Adrenal gland (tissue), 12 donors: ENCODE data around the gene GOLGB1. TPM values are rescaled to one million over a fixed set of nuclear protein-coding genes. Genes with fewer than 3 reads are reported as not detected.

Source experiments
- DNase-seq, 7 donors: peaks; one replicate each; pipeline ENCODE4 v3.0.0-alpha.2; 2019 to 2020
- H3K27ac ChIP-seq, 5 donors: fragments of 200-600 bp; sonication (generic) in 4 of 5; 1 replicate in 3 of 5; 2 replicates in 2 of 5; pipeline versions ENCODE4 v1.5.1 to v1.8.0; 2016 to 2020; ENCODE audit warnings: mild to moderate bottlenecking in 1 of 5
- H3K27me3 ChIP-seq: fragments of 200-600 bp; 2 replicates; pipeline ENCODE4 v1.8.0; 2021
- H3K36me3 ChIP-seq, 2 donors: fragments of 200-600 bp; replicated peaks in 1 of 2; 1 replicate in 1 of 2; 2 replicates in 1 of 2; pipeline versions ENCODE4 v1.5.1 to v1.8.0; 2018 to 2022
- H3K4me1 ChIP-seq, 2 donors: fragments of 200-600 bp; replicated peaks in 1 of 2; 1 replicate in 1 of 2; 2 replicates in 1 of 2; pipeline versions ENCODE4 v1.5.1 to v1.8.0; 2018 to 2021
- H3K4me3 ChIP-seq, 4 donors: fragments of 200-600 bp; sonication (generic) in 3 of 4; one replicate each; pipeline ENCODE4 v1.5.1; 2016 to 2018
- H3K9me3 ChIP-seq, 3 donors: fragments of 200-600 bp; sonication (generic) in 1 of 3; replicated peaks in 1 of 3; 1 replicate in 2 of 3; 2 replicates in 1 of 3; pipeline versions ENCODE4 v1.5.1 to v1.8.0; 2016 to 2021
- POLR2A ChIP-seq, 2 donors: fragments of 450-650 bp; IDR thresholded peaks; one replicate each; pipeline ENCODE4 v1.6.1; 2017; ENCODE audit warnings: antibody characterized with exemption in 2 of 2, mild to moderate bottlenecking in 2 of 2, moderate library complexity in 1 of 2
- WGBS, 4 donors: extraction: QIAGEN DNeasy Blood & Tissue Kit in 2 of 4; methylation state at CpG; one replicate each; pipeline versions ENCODE4 v1.1.5 to v1.1.7; 2013 to 2017; 5-methylcytosine and 5-hydroxymethylcytosine counted together
- intact Hi-C, 2 donors: fragments of 100-400 bp; cut with DNase I; formaldehyde crosslinking; loops; one replicate each; pipeline versions ENCODE4 v1.14.1 to v1.15.0; 2022 to 2023
- polyA plus RNA-seq, 3 donors: library from polyadenylated mRNA; stranded (reverse); fragments of 200-250 nt in 2 of 3; fragments of 350-450 nt in 1 of 3; fragmentation: Illumina TruSeq in 1 of 3; extraction: RNeasy Lipid Tissue Mini Kit (QIAGEN cat#74804) in 1 of 3; gene quantifications; one replicate each; pipeline ENCODE4 v1.2.3, GENCODE V29; 2013 to 2014
- total RNA-seq, 9 donors: library from RNA; depleted of rRNA in 4 of 9; stranded (reverse); fragments of >200 nt in 4 of 9; fragments of 120-200 nt in 1 of 9; fragmentation: NEBNext Ultra II Directional in 1 of 9; extraction: Animal tissue kit (Norgen Biotek cat#: 25700) in 1 of 9; gene quantifications; one replicate each; pipeline versions ENCODE4 v1.1.0 to v1.2.4, GENCODE V29; 2013 to 2023
- TF ChIP-seq, protein P1 (sequence below), 6 experiments: fragments of 450-650 bp in 4 of 6; fragments of 200-600 bp in 2 of 6; sonication (generic) in 1 of 6; IDR thresholded peaks; 1 replicate in 5 of 6; 2 replicates in 1 of 6; pipeline versions ENCODE4 v1.5.1 to v1.8.0; 2016 to 2021; ENCODE audit warnings: antibody characterized with exemption in 6 of 6, mild to moderate bottlenecking in 2 of 6, moderate library complexity in 1 of 6
- donor health status: healthy with polysubstance abuse.
- donor health status: Bipolar disorder and iron deficiency.
- donor health status: DM: yes; HTN: yes; CAD: no.
- donor health status: DM: no; HTN: no; CAD: no.
- donor health status: DM: no; HTN: no; CAD: no.
- donor health status: DM: yes; HTN: yes; CAD: no.

GOLGB1 gene
- total and polyA plus RNA-seq, 12 donors = 31.6 to 118 (median 73.3) TPM

DNA sequence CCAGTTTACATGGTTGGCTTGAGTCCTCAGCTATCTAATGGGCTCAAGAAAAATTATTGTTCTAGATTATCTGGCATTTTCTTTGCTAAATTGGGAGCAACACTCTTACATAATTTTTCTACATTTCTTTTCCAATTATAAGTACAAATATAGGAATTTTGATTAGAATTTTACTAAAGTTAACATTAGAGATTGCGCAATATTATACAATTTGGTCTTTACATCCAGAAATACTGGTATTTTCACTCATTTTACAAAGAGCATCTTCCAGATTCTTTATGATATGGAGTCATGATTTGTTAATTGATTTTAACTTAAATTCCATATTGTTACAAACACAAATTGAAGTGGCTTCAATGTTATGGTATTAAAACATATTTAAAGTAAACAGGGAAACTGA, 19.7 kb upstream of the GOLGB1 start:
- H3K4me3 ChIP-seq = no peak overlapping the region
- intact Hi-C loops = no loop called here
- peaks cover 0 to 36% of the 10 kb centered on the region in 2 donors for H3K36me3 ChIP-seq
- 96 to 100% (median 98%) methylated on average over 1 of the region's 1 CpG for WGBS, 4 donors
- H3K4me1 ChIP-seq = no peaks in the 10 kb centered on the region
- no peaks in the 10 kb centered on the region for H3K9me3 ChIP-seq
- no peak for TF ChIP-seq POLR2A (IDR thresholded peaks at IDR 0.05)
- TF ChIP-seq, protein P1, sequence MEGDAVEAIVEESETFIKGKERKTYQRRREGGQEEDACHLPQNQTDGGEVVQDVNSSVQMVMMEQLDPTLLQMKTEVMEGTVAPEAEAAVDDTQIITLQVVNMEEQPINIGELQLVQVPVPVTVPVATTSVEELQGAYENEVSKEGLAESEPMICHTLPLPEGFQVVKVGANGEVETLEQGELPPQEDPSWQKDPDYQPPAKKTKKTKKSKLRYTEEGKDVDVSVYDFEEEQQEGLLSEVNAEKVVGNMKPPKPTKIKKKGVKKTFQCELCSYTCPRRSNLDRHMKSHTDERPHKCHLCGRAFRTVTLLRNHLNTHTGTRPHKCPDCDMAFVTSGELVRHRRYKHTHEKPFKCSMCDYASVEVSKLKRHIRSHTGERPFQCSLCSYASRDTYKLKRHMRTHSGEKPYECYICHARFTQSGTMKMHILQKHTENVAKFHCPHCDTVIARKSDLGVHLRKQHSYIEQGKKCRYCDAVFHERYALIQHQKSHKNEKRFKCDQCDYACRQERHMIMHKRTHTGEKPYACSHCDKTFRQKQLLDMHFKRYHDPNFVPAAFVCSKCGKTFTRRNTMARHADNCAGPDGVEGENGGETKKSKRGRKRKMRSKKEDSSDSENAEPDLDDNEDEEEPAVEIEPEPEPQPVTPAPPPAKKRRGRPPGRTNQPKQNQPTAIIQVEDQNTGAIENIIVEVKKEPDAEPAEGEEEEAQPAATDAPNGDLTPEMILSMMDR (IDR thresholded peaks at IDR 0.05) = no peak
- no peak for DNase-seq
- H3K27ac ChIP-seq = no peak overlapping the region
- H3K27me3 ChIP-seq = no peaks in the 10 kb centered on the region

DNA sequence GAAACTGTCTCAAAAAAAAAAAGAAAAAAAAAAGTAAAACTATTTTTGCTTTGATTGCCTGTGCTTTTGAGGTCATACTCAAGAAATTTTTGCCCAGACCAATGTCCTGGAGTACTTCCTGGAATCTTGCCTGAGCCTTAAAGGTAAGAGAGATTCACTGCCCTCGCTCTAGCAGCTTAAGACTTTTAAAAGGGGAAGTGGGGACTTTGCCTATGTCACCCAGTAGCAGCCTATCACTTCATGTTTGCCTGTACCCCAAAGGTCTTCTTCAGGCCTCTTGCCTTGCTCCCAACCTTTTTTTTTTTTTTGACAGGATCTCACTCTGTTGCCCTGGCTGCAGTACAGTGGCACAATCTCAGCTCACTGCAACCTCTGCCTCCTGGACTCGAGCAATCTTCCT, 18.9 kb upstream of the GOLGB1 start:
- 74 to 97% (median 90%) methylated on average over 2 of the region's 2 CpGs for WGBS, 4 donors

DNA sequence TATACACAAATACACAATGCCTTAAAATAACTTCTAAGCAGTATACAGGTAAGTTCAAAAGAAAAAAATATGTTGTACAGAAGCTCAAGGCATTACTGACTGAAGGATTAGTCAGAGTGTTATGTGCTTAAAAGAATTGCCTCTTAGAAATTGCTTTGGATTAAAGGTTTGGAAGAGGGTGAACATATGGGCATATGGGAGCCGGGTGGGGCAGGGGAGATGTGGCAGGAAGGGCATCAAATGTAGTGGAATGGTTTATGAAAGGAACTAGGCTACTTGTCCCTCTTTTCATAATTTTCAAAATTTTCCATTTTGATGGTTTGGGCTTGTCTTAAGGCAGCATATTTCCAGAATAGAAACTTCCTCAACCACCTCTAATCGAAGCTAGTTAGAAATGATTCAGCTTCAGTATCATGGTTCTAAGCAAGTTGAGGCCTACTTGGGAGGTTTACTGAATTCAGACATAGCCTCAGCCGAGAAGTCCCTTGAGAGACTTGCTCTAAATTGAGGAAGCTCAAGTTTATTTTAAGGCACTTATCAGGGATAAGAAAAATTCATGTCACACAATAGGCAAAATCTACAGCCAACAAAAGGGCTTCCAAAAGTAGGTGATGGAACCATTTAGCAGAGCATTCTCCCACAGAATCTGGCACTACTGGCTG, 10.1 kb upstream of the GOLGB1 start:
- 63 to 82% (median 76%) methylated on average over 3 of the region's 3 CpGs for WGBS, 4 donors
- intact Hi-C loops = no loop called here
- Histone ChIP-seq H3K27ac (no peak overlapping the region), H3K27me3 (no peaks in the 10 kb centered on the region), H3K36me3 (no peaks in the 10 kb centered on the region), H3K4me1 (no peaks in the 10 kb centered on the region), H3K9me3 (no peaks in the 10 kb centered on the region), H3K4me3 (no peak overlapping the region)
- no peak for DNase-seq
- no peak for TF ChIP-seq POLR2A (IDR thresholded peaks at IDR 0.05)
- TF ChIP-seq, protein P1 (IDR thresholded peaks at IDR 0.05) = no peak

More for the DNA sequence above, 18.9 kb upstream of the GOLGB1 start:
- TF ChIP-seq POLR2A (IDR thresholded peaks at IDR 0.05) = no peak
- TF ChIP-seq, protein P1 (IDR thresholded peaks at IDR 0.05) = no peak
- Histone ChIP-seq H3K4me1 (no peaks in the 10 kb centered on the region), H3K9me3 (no peaks in the 10 kb centered on the region), H3K27me3 (no peaks in the 10 kb centered on the region), H3K4me3 (no peak overlapping the region), H3K27ac (no peak overlapping the region), H3K36me3 (peaks cover 0 to 33% of the 10 kb centered on the region in 2 donors)
- no peak for DNase-seq
- intact Hi-C loops = no loop called here

DNA sequence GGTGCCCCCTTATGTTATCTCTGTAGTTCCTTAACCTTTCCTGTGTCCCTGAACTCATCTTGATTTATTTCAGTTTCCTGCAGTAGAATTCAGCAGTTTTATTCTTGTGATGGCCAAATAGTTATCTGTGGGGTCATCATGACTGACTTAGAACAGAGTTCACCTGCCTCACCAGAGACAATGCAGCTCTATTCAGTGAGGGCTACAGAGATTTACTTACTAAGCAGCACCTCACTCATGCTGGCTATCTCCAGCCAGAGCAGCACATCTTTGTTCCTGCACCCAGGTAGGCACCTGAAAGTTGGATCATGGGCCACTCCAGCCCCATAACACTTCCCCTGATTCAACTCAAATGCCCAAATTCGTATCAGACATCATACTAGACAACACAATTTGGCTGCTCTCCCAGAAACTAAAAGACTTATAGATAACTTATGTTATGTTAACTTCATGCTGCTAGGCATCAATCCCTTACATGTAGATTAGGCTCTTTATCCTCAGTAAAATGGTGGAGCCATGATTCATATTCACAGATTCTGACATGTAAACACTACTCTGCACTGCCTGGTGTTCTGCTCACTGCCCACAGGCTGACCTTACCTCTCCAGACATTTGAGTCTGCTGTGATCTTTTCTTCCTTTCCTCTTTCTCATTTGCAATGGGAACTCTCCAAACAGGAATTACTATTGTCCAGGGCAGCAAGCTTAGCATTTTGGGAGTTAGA, 9.3 kb upstream of the GOLGB1 start:
- no peaks in the 10 kb centered on the region for H3K9me3 ChIP-seq
- 11 to 59% (median 34%) methylated on average over 1 of the region's 1 CpG for WGBS, 4 donors
- H3K4me3 ChIP-seq = no peak overlapping the region
- no peak for TF ChIP-seq POLR2A (IDR thresholded peaks at IDR 0.05)
- TF ChIP-seq, protein P1 (IDR thresholded peaks at IDR 0.05) = no peak
- intact Hi-C loops = no loop called here
- no peaks in the 10 kb centered on the region for H3K27me3 ChIP-seq
- H3K27ac ChIP-seq = no peak overlapping the region
- DNase-seq = no peak
- H3K36me3 ChIP-seq = no peaks in the 10 kb centered on the region
- no peaks in the 10 kb centered on the region for H3K4me1 ChIP-seq
